Cortex of kidney (tissue), 1 donor: ENCODE measurements around the gene CHD9NB.
"Not testable (repeated sequence)": the region's sequence is repeated elsewhere in the genome, so short reads cannot be mapped to it uniquely, and the experiment has no call there.

ENCODE experiments used
- DNase-seq: peaks from one replicate; lab custom pipeline; 2025; lab: John Stamatoyannopoulos, UW

Gene CHD9NB

DNA sequence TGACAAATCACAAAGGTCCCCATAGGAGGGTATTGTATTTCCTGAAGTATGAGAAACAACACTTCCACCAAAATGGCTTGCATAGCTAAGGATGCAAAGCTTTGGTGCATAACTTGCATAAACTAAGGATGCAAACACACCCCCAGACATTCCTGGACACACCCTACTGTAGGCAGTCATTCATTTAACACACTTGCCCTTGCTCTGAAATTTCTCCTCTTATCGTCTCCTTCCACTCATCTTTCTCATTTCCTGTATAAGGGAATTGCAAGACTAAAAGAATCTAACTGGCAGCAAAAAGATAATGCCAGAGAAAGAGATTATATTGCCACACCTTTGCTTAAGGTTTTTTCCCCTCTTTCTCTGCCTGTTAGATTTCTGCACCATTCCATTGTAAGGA lies 30.4 kb upstream of the CHD9NB start:
- DNase-seq: no peak

DNA sequence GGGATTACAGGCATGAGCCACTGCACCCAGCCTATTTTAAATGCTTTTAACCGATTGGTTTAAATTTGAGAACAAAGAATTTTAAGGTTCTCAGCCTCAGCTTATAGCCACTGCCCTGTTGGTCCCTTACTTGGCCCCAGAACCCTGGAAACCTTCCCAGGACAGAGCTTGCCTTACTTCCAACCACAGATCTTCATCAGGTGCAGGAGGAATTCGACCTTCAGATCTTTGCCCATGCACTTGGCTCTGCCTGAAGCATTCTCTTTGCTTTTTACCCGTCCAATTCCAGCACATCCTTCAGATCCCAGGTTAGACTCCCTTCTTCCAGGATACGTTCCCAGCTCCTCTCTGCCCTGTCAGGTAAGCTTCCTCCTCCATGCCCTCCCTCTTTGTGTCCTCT lies 29.8 kb upstream of the CHD9NB start:
- no peak for DNase-seq

GRCh38 chr16:53081686-53082407 lies 29.1 kb upstream of the CHD9NB start:
- DNase-seq: no peak

GRCh38 chr16:53081032-53081424 lies 28.3 kb upstream of the CHD9NB start:
- no peak for DNase-seq

- no peak for DNase-seq
Observed at GRCh38 chr16:53080345-53081031, 27.8 kb upstream of the CHD9NB start.

- no peak for DNase-seq
Observed at GRCh38 chr16:53078765-53079485, 26.2 kb upstream of the CHD9NB start.

- DNase-seq: no peak
Observed at GRCh38 chr16:53078247-53078646, 25.6 kb upstream of the CHD9NB start.

- DNase-seq: not testable (repeated sequence)
Observed at GRCh38 chr16:53075461-53075860, 22.8 kb upstream of the CHD9NB start.

- DNase-seq: not testable (repeated sequence)
Observed at GRCh38 chr16:53074296-53074695, 21.6 kb upstream of the CHD9NB start.

- DNase-seq: no peak
Observed at GRCh38 chr16:53073022-53073421, 20.3 kb upstream of the CHD9NB start.

DNA sequence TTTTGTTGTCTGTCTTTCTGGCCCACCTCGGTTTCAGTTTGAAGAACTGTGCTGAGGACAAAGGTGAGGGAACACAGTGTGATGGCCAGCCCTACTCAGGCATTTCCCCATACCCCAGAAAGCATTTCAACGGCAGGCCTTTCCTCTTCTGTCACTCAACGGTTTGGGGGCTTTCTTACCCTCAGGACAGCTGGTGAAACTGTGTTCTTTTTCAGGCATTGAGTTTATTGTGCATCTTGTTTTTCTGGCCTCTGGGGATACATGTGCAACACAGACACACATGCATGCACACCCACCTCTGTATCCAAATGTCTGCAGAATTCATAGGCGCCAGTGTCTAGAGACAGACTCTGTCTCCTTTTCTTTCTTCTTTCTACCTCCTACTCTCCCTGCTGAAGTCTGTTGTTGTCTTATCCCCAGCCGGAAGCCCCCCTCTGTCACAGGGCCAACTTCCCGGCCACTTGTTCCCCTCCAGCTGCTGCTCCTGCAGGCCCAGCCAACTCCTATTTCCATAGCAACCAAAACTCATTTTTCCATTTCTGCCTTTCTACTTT lies 19.1 kb upstream of the CHD9NB start:
- DNase-seq: no peak

GRCh38 chr16:53069772-53070171 lies 17.1 kb upstream of the CHD9NB start:
- DNase-seq: no peak

- DNase-seq: no peak
Observed at GRCh38 chr16:53068423-53068833, 15.7 kb upstream of the CHD9NB start.

DNA sequence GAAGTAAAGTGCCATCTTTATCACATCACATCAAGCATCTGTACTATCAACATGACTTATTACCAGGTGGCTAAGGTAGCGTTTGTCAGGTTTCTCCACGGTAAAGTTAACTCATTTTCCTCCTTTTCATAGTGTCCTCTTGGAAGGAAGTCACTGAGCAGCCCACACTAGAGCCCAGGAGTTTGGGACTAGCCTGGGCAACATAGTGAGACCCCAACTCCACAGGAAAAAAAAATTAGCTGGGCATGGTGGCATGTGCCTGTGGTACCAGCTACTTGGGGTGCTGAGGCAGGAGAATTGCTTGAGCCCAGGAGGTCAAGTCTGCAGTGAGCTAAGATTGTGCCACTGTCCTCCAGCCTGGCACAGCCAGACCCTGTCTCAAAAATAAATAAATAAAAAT lies 15.0 kb upstream of the CHD9NB start:
- DNase-seq: no peak

DNA sequence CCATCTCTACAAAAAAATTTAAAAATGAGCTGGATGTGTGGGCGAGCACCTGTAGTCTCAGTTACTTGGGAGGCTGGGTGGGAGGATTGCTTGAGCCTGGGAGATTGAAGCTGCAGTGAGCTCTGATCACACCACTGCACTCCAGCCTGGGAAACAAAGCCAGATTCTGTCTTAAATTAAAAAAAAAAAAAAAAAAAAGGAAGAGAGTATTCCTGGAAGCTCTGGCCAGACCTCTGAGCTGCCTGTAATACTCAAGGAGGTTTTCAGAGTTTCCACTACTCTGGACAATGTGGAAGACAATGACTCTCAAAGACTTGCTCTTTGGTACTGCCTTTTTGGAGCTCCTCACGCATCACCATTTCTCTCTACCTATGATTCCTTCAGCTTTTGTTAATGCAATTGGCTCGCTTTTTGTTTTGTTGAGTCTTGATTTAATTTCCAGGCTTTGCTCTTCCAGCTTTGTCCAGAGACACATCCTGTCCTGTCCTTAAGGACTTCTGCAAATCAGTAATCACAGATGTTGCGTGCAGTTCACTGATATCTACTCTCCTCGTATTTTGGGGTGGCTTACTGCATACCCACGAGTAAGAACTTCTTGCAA lies 12.9 kb upstream of the CHD9NB start:
- DNase-seq: no peak

DNA sequence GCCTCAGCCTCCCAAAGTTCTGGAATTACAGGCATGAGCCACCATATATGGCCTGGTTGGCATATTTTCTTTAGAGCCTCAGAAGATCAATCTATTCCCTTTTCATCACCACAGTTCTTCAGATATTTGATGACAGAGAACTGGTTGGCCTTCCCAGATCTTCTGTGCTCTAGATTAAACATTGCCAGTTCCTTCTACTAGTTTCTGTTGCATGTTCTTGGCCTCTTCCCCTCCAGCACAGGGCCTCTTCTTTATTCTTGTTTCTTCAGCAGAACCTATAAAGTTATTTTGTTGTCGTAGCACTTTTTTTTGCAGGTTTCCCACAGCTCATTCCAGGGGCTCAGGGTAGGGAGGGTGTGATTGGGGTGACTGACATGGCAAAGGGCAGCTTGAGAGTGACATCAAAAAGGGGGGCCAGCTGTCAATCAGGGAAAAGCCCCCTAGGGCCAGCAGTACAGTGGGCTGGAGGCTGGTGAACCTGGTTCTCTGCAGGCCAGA lies 11.4 kb upstream of the CHD9NB start:
- no peak for DNase-seq

- no peak for DNase-seq
Observed at GRCh38 chr16:53061701-53062159, 9.0 kb upstream of the CHD9NB start.

- DNase-seq: no peak
Observed at GRCh38 chr16:53061256-53061655, 8.6 kb upstream of the CHD9NB start.

GRCh38 chr16:53059672-53060071 lies 7.0 kb upstream of the CHD9NB start:
- DNase-seq: no peak

- DNase-seq: no peak
Observed at GRCh38 chr16:53058882-53059281, 6.2 kb upstream of the CHD9NB start.

GRCh38 chr16:53058441-53058840 lies 5.7 kb upstream of the CHD9NB start:
- DNase-seq: no peak

DNA sequence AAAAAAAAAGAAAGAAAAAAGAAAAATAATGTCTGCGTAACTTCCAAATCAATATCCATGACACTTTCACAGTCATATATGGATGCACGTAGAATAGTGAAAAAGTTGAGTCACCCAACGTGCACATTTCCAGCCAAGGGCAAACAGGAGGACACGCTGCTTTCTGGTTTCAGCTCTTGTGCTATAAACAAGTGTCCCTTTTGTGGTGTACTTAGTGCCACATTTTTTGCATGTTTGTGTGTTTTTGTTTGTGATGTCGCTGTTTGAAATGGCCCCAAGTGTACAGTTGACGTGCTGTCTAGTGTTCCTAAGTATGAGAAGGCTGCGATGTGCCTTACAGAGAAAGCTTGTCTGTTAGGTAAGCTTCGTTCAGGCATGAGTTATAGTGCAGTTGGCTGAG lies 5.0 kb upstream of the CHD9NB start:
- DNase-seq: no peak
